Lung (tissue), 12 donors: ENCODE measurements around the gene NNT. TPM values are rescaled to one million over a fixed set of nuclear protein-coding genes. Genes with fewer than 3 reads are reported as not detected.

Source experiments
- ATAC-seq: fragments of 200-7000 bp; cut with Tn5 transposase; one replicate; pipeline ENCODE4 v1.9.1; 2020; ENCODE audit warnings: moderate number of reproducible peaks; ENCODE audit not compliant: insufficient read depth, low FRiP score
- DNase-seq, 3 donors: peaks; one replicate each; pipeline ENCODE4 v3.0.0-alpha.2; 2013 to 2017
- H3K27ac ChIP-seq, 2 donors: one replicate each; pipeline ENCODE4 v1.5.1; 2013; ENCODE audit warnings: mild to moderate bottlenecking in 2 of 2, moderate library complexity in 2 of 2, control low read depth in 1 of 2, inconsistent platforms in 1 of 2, low read depth in 1 of 2, low read length in 1 of 2
- H3K27me3 ChIP-seq, 3 donors: one replicate each; pipeline ENCODE4 v1.5.1; 2013; ENCODE audit warnings: low read length in 2 of 3; ENCODE audit not compliant: control insufficient read depth in 3 of 3, insufficient read depth in 3 of 3
- H3K36me3 ChIP-seq, 4 donors: one replicate each; pipeline ENCODE4 v1.5.1; 2013; ENCODE audit warnings: low read length in 4 of 4, mild to moderate bottlenecking in 1 of 4, moderate library complexity in 1 of 4; ENCODE audit not compliant: control insufficient read depth in 4 of 4, insufficient read depth in 4 of 4
- H3K4me1 ChIP-seq, 5 donors: one replicate each; pipeline ENCODE4 v1.5.1; 2013; ENCODE audit warnings: low read length in 5 of 5, mild to moderate bottlenecking in 2 of 5, moderate library complexity in 1 of 5; ENCODE audit not compliant: control insufficient read depth in 5 of 5, insufficient read depth in 5 of 5
- H3K4me3 ChIP-seq: one replicate; pipeline ENCODE4 v1.5.1; 2013; ENCODE audit warnings: mild to moderate bottlenecking, control low read depth, moderate library complexity
- H3K9ac ChIP-seq, 2 donors: one replicate each; pipeline ENCODE4 v1.5.1; 2013; ENCODE audit warnings: low read length in 2 of 2, control low read depth in 1 of 2; ENCODE audit not compliant: insufficient read depth in 1 of 2
- H3K9me3 ChIP-seq, 4 donors: one replicate each; pipeline ENCODE4 v1.5.1; 2013; ENCODE audit warnings: low read length in 3 of 4, mild to moderate bottlenecking in 1 of 4, moderate library complexity in 1 of 4; ENCODE audit not compliant: control insufficient read depth in 4 of 4, insufficient read depth in 3 of 4
- CTCF ChIP-seq: IDR thresholded peaks from 2 replicates; pipeline ENCODE4 v1.5.1; 2012; ENCODE audit warnings: mild to moderate bottlenecking; ENCODE audit errors: control extremely low read depth, extremely low read depth
- WGBS, 2 donors: extraction: QIAGEN DNeasy Blood & Tissue Kit; methylation state at CpG; one replicate each; pipeline ENCODE4 v1.1.7; 2013; 5-methylcytosine and 5-hydroxymethylcytosine counted together
- polyA plus RNA-seq, 2 donors: library from polyadenylated mRNA; stranded (reverse); fragments of 200-250 nt; gene quantifications; one replicate each; pipeline ENCODE4 v1.2.1, GENCODE V29; 2013
- total RNA-seq, 2 donors: library from RNA; depleted of rRNA in 1 of 2; stranded (reverse); fragments of >200 nt in 1 of 2; gene quantifications; one replicate each; pipeline ENCODE4 v1.2.1, GENCODE V29; 2014 to 2021
- donor health status: control.
- donor health status: control.
- donor health status: Bipolar disorder and iron deficiency.
- donor health status: healthy.
- donor health status: DM: yes; HTN: yes; CAD: no.

NNT gene
- total and polyA plus RNA-seq, 4 donors: 8.5 to 96.9 (median 35.0) TPM

GRCh38 chr5:43560128-43560527, 42.9 kb upstream of the NNT start:
- Histone ChIP-seq H3K4me3 (no peak overlapping the region), H3K36me3 (peaks cover 0 to under 1% (median 0%) of the 10 kb centered on the region in 4 donors), H3K9me3 (no peaks in the 10 kb centered on the region), H3K4me1 (peaks cover 0 to 20% (median 3%) of the 10 kb centered on the region in 5 donors), H3K9ac (no peak overlapping the region), H3K27ac (no peak overlapping the region), H3K27me3 (no peaks in the 10 kb centered on the region)
- TF ChIP-seq CTCF: no peak
- no peak for ATAC-seq
- DNase-seq: no peak
- 44 to 63% methylated on average over 2 of the region's 2 CpGs for WGBS, 2 donors

GRCh38 chr5:43561356-43561755, 41.6 kb upstream of the NNT start:
- no peaks in the 10 kb centered on the region for H3K27me3 ChIP-seq

GRCh38 chr5:43563321-43563720, 39.7 kb upstream of the NNT start:
- Histone ChIP-seq H3K4me1 (peaks cover 0 to 8% (median 3%) of the 10 kb centered on the region in 5 donors), H3K4me3 (no peak overlapping the region), H3K27me3 (no peaks in the 10 kb centered on the region), H3K9me3 (no peaks in the 10 kb centered on the region), H3K9ac (peak overlapping the region in 1 of 2 donors; percentile 20), H3K27ac (peak overlapping the region in 1 of 2 donors; percentile 34), H3K36me3 (no peaks in the 10 kb centered on the region)
- 73 to 83% methylated on average over 3 of the region's 3 CpGs for WGBS, 2 donors
- DNase-seq: peak in 2 of 3 donors; percentile 30 to 69
- no peak for TF ChIP-seq CTCF
- ATAC-seq: no peak

More at GRCh38 chr5:43561356-43561755, 41.6 kb upstream of the NNT start:
- Histone ChIP-seq H3K27ac (no peak overlapping the region), H3K36me3 (no peaks in the 10 kb centered on the region), H3K4me1 (peaks cover 0 to 11% (median 3%) of the 10 kb centered on the region in 5 donors), H3K9ac (no peak overlapping the region), H3K4me3 (no peak overlapping the region), H3K9me3 (no peaks in the 10 kb centered on the region)
- TF ChIP-seq CTCF: no peak
- DNase-seq (no peak), ATAC-seq (no peak)

GRCh38 chr5:43564289-43564850, 38.6 kb upstream of the NNT start:
- no peaks in the 10 kb centered on the region for H3K36me3 ChIP-seq
- DNase-seq (no peak), ATAC-seq (no peak)
- H3K27ac ChIP-seq: no peak overlapping the region
- H3K9ac ChIP-seq: no peak overlapping the region
- H3K4me3 ChIP-seq: no peak overlapping the region
- H3K9me3 ChIP-seq: no peaks in the 10 kb centered on the region
- TF ChIP-seq CTCF: no peak
- H3K27me3 ChIP-seq: no peaks in the 10 kb centered on the region
- H3K4me1 ChIP-seq: peaks cover 0 to 10% (median 7%) of the 10 kb centered on the region in 5 donors
- 63 to 67% methylated on average over 5 of the region's 5 CpGs for WGBS, 2 donors
